22Rv1 (cell line): ENCODE results near the gene CIDEB.

ENCODE experiments used
- CTCF ChIP-seq: fragments of 450-650 bp; IDR thresholded peaks from 2 replicates; pipeline ENCODE4 v1.5.1; 2017; ENCODE audit warnings: mild to moderate bottlenecking
- ZFX ChIP-seq: fragments of 450-650 bp; IDR thresholded peaks from 2 replicates; pipeline ENCODE4 v1.6.1; 2017; ENCODE audit warnings: antibody characterized with exemption, borderline replicate concordance

- TF ChIP-seq CTCF (no peak), ZFX (no peak)
These were observed 29.5 kb upstream of the CIDEB start for GRCh38 chr14:24337144-24337823.
